Breast epithelium (tissue), 4 donors: ENCODE results near the gene ZNF428. TPM values are rescaled to one million over a fixed set of nuclear protein-coding genes. Genes with fewer than 3 reads are reported as not detected.
A peak's percentile ranks its signal among the peaks of the same experiment; 100 is the strongest.

Experiments used
- DNase-seq, 2 donors: peaks; one replicate each; pipeline ENCODE4 v3.0.0-alpha.2; 2019; ENCODE audit warnings: low spot score in 2 of 2
- H3K27ac ChIP-seq, 2 donors: fragments of 200-600 bp; sonication (generic) in 1 of 2; one replicate each; pipeline ENCODE4 v1.5.1; 2016 to 2019; ENCODE audit warnings: mild to moderate bottlenecking in 1 of 2
- H3K27me3 ChIP-seq, 2 donors: fragments of 200-600 bp; sonication (generic) in 1 of 2; one replicate each; pipeline versions ENCODE4 v1.5.1 to v1.6.0; 2017 to 2019; ENCODE audit warnings: control low read depth in 1 of 2, mild to moderate bottlenecking in 1 of 2
- H3K36me3 ChIP-seq: fragments of 200-600 bp; one replicate; pipeline ENCODE4 v1.5.1; 2019
- H3K4me1 ChIP-seq, 2 donors: fragments of 200-600 bp; sonication (generic); one replicate each; pipeline ENCODE4 v1.5.1; 2016 to 2019; ENCODE audit warnings: control low read depth in 1 of 2
- H3K4me3 ChIP-seq, 3 donors: fragments of 200-600 bp; sonication (generic); 1 replicate in 2 of 3; 2 replicates in 1 of 3; pipeline ENCODE4 v1.5.1; 2016 to 2019; ENCODE audit warnings: mild to moderate bottlenecking in 3 of 3, moderate library complexity in 2 of 3
- H3K9me3 ChIP-seq, 2 donors: fragments of 200-600 bp; sonication (generic) in 1 of 2; one replicate each; pipeline ENCODE4 v1.5.1; 2016 to 2019; ENCODE audit warnings: control low read depth in 1 of 2
- POLR2A ChIP-seq: fragments of 450-650 bp; IDR thresholded peaks from one replicate; pipeline ENCODE4 v1.6.1; 2016; ENCODE audit warnings: antibody characterized with exemption, mild to moderate bottlenecking, moderate library complexity
- POLR2AphosphoS5 ChIP-seq, 3 donors: sonication (generic); formaldehyde crosslinking; IDR thresholded peaks; one replicate each; pipeline ENCODE4 v1.6.1; 2017; ENCODE audit warnings: antibody characterized with exemption in 3 of 3
- intact Hi-C: fragments of 100-400 bp; cut with DNase I; formaldehyde crosslinking; loops from one replicate; pipeline ENCODE4 v1.15.1; 2023; ENCODE audit warnings: low total_unique reads
- total RNA-seq, 3 donors: library from RNA; depleted of rRNA; stranded (reverse); fragments of >200 nt; gene quantifications; one replicate each; pipeline ENCODE4 v1.1.0, GENCODE V29; 2016
- TF ChIP-seq, protein P1 (sequence below), 3 donors: fragments of 450-650 bp; IDR thresholded peaks; one replicate each; pipeline ENCODE4 v1.5.1; 2016 to 2017; ENCODE audit warnings: antibody characterized with exemption in 3 of 3, mild to moderate bottlenecking in 3 of 3, moderate library complexity in 3 of 3

The ZNF428 gene
- total RNA-seq, 3 donors from 2014 or later: 24.7 to 31.1 (median 28.2) TPM

DNA sequence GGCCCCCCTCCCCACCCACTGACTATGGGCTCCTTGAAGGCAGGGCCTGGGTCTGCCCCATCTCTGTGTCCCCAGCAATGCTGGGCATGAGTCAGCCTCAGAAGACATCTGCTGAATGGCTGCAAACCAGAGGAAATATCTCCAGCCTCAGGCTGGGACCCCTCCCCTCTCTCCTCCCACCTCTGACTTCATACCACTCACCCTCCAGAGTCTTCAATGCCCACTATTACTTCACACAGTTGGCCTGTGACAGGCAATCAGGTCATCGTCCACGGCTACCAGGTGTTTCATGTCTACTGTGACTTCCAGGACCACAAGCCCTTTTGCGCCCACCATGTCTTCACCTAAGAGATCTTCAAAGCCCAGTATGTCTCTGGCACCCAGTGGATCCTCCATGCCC is 7.6 kb downstream of the ZNF428 start, which contains the start of gene SRRM5:
Gene SRRM5 (plus strand): TSS at position 301 of the 400 bp plus-strand sequence. CDS start 34 bp downstream, at position 335.
- no peak for DNase-seq
- TF ChIP-seq POLR2AphosphoS5 (IDR thresholded peaks at IDR 0.05) (no peak), POLR2A (no peak)
- TF ChIP-seq, protein P1, sequence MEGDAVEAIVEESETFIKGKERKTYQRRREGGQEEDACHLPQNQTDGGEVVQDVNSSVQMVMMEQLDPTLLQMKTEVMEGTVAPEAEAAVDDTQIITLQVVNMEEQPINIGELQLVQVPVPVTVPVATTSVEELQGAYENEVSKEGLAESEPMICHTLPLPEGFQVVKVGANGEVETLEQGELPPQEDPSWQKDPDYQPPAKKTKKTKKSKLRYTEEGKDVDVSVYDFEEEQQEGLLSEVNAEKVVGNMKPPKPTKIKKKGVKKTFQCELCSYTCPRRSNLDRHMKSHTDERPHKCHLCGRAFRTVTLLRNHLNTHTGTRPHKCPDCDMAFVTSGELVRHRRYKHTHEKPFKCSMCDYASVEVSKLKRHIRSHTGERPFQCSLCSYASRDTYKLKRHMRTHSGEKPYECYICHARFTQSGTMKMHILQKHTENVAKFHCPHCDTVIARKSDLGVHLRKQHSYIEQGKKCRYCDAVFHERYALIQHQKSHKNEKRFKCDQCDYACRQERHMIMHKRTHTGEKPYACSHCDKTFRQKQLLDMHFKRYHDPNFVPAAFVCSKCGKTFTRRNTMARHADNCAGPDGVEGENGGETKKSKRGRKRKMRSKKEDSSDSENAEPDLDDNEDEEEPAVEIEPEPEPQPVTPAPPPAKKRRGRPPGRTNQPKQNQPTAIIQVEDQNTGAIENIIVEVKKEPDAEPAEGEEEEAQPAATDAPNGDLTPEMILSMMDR (IDR thresholded peaks at IDR 0.05): no peak
- no peaks in the 10 kb centered on the region for H3K36me3 ChIP-seq

DNA sequence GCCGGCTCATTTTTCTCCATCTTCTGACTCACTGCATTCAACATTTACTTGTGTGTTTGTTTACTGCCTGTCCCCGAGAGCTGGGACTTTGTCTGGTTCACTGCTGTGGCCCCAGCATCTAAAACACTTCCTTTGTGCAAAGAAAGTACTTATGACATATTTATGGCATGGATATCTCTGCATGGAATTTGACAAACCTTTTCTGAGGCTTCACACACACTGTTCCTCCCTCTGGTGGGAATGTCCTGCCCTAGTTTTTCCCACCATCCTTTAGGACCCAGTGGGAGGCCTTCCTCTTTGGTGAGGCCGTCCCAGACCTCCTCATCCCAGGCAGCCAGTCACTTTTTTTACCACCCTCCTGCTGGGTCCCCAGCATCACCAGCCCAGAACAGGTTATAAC is 8.9 kb downstream of the ZNF428 start:
- TF ChIP-seq POLR2A (no peak), POLR2AphosphoS5 (IDR thresholded peaks at IDR 0.05) (no peak)
- TF ChIP-seq, protein P1 (IDR thresholded peaks at IDR 0.05): no peak
- Histone ChIP-seq H3K4me1 (no peaks in the 10 kb centered on the region), H3K4me3 (no peak overlapping the region), H3K9me3 (no peaks in the 10 kb centered on the region), H3K27ac (no peak overlapping the region), H3K27me3 (no peaks in the 10 kb centered on the region), H3K36me3 (no peaks in the 10 kb centered on the region)
- intact Hi-C loops: no loop called here
- no peak for DNase-seq

More for the DNA sequence above, 7.6 kb downstream of the ZNF428 start, which contains the start of gene SRRM5:
- H3K4me3 ChIP-seq: no peak within 1 kb of the TSS
- no peak within 1 kb of the TSS for H3K27ac ChIP-seq
- H3K9me3 ChIP-seq: no peaks in the 10 kb centered on the region
- no peaks in the 10 kb centered on the region for H3K27me3 ChIP-seq
- intact Hi-C loops: no loop called here
- H3K4me1 ChIP-seq: no peaks in the 10 kb centered on the region

DNA sequence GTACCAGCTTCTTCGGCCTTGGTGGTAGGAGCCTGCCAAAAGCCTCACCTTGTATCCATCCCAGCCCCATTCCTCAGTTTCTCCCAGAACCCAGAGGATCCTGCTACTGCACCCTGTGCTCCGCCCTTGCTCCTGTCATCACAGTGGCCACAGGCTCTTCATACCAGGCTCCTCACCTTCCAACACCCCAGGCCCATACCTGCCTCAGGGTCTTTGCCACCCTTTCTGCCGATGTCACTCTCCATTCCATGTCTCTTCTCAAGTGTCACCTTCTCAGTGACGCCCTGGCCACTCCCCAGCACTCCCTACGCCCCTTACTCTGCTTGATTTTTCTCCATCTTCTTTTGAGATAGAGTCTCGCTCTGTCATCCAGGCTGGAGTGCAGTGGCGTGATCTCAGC is 9.6 kb downstream of the ZNF428 start:
- Histone ChIP-seq H3K36me3 (no peaks in the 10 kb centered on the region), H3K27me3 (no peaks in the 10 kb centered on the region), H3K4me3 (no peak overlapping the region), H3K4me1 (no peaks in the 10 kb centered on the region), H3K9me3 (no peaks in the 10 kb centered on the region), H3K27ac (no peak overlapping the region)
- intact Hi-C loops: no loop called here
- no peak for DNase-seq
- TF ChIP-seq POLR2A (no peak), POLR2AphosphoS5 (IDR thresholded peaks at IDR 0.05) (no peak)
- TF ChIP-seq, protein P1 (IDR thresholded peaks at IDR 0.05): no peak

DNA sequence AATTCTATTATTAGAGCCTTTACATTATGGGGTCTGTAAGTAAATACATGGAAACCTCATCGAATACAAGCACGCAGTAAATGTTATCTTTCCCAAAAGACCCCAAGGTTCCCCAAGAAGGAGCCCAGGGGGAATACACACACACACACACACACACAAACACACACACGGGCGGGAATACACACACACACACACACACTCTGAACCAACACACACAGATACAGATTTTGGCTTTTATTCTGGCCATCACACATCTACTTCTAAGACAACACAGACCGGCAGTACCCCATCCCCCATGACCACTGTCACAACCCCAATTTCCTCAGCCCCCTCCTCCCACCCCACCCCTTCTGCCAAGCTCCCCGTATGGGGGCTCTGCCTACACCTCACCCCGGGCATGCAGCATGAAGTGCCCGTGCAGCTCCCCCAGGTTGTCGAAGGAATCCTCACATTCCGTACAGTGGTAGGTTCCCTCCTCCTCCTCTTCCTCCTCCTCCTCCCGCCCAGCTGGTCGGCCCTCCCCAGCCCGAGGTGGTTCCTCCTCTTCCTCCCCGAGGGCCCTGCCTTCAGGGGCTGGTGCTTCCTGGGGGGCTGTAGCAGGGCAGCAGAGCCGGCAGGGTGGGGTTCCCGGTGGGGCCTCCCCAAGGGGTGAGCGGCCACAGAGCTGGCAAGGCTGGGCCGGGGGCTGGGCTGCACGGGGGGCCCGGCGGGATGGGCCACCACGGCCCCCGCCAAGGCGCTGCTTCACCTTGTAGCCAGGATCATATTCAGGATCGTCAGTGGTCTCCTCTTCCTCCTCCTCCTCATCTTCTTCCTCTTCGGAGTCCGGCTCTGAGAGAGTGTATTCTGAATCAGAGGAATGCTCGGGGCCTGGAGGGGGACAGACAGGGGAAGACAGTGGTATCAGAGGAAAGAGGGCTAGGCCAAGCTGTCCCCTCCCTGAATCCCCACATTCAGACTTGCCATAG is 11.9 kb downstream of the ZNF428 start:
- no peak for DNase-seq
- Histone ChIP-seq H3K27me3 (no peaks in the 10 kb centered on the region), H3K4me1 (no peaks in the 10 kb centered on the region), H3K36me3 (no peaks in the 10 kb centered on the region), H3K9me3 (no peaks in the 10 kb centered on the region), H3K4me3 (no peak overlapping the region), H3K27ac (peak overlapping the region; percentile 69 to 75)
- TF ChIP-seq, protein P1 (IDR thresholded peaks at IDR 0.05): no peak
- TF ChIP-seq POLR2AphosphoS5 (IDR thresholded peaks at IDR 0.05) (no peak), POLR2A (no peak)
- intact Hi-C loops: no loop called here

DNA sequence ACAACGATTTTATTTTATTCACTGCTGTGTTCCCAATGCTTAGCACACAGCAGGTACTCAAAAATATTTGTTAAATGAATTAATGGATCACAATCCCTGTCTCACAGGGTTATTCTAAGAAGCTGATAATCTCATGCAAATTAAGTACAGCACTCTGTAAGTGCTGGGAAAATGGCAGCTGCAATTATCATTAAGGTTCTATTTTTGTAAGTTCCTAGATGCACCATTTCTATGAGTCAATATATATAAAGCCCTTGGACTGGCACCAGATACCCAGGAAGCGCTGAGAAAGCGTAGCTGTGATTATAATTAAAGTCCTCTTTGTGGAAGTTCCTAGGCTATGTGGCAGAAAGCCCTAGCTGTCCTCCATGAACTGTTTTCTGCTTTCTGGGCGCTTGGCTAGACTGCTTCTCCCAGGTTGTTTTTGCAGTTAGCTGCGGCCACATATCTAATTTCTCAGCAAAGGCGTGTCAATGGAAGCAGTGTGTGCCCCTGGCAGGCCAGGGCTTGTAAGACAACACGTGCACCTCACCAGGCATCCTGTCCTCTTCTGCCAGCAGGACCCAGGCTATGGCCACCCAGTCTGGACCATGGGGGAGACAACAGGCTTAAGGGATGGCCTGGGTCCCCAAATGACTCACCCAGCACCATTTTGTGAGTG is 12.7 kb downstream of the ZNF428 start:
- no peak for TF ChIP-seq POLR2A
- TF ChIP-seq POLR2AphosphoS5 (IDR thresholded peaks at IDR 0.05): peak in 1 of 3 donors; percentile 13
- TF ChIP-seq, protein P1 (IDR thresholded peaks at IDR 0.05): no peak
- Histone ChIP-seq H3K4me3 (no peak overlapping the region), H3K4me1 (no peaks in the 10 kb centered on the region), H3K36me3 (no peaks in the 10 kb centered on the region), H3K9me3 (no peaks in the 10 kb centered on the region), H3K27ac (peak overlapping the region; percentile 69 to 75), H3K27me3 (no peaks in the 10 kb centered on the region)
- DNase-seq: peak in 1 of 2 donors; percentile 78
- intact Hi-C loops: no loop called here
